K562 (cell line): Measurements from ENCODE around the gene PGGHG. TPM values are rescaled to one million over a fixed set of nuclear protein-coding genes. Genes with fewer than 3 reads are reported as not detected.

Experiments used
- ATAC-seq: fragments of 200-7000 bp; cut with Tn5 transposase; 3 replicates; pipeline ENCODE4 v1.9.1; 2020; ENCODE audit warnings: moderate library complexity
- BruUV-seq: library from RNA; stranded (reverse); fragments of 400-500 nt; replicated peaks from 2 replicates; lab custom pipeline; 2021; lab: Mats Ljungman, UMichigan
- CTCF ChIA-PET: fragments of 300-600 bp; formaldehyde crosslinking; extraction: SDS; loops from one replicate; lab custom pipeline; 2021; ENCODE audit warnings: low intra/inter-chr PET ratio; lab: Yijun Ruan, JAX
- POLR2A ChIA-PET: fragments of 300-600, 350-650 bp; sonication (Branson Sonifier 250); formaldehyde crosslinking; extraction: SDS; loops from one replicate; lab custom pipeline; 2021; ENCODE audit warnings: antibody characterized with exemption, inconsistent platforms; lab: Yijun Ruan, JAX
- DNase-seq, 4 experiments: peaks; one replicate each; pipeline versions ENCODE4 v3.0.0 to v3.0.0-alpha.2; 2011 to 2018; ENCODE audit warnings: low spot score in 3 of 4, mixed read lengths in 3 of 4; ENCODE audit errors: extremely low read depth in 1 of 4
- FAIRE-seq: peaks from 2 replicates; lab custom pipeline; 2011; peaks lifted over from hg19 to GRCh38; lab: Jason Lieb, UNC
- H2AFZ ChIP-seq: 2 replicates; pipeline ENCODE4 v1.6.0; 2011; ENCODE audit warnings: low read depth, low read length, control low read depth, inconsistent platforms
- H3K27ac ChIP-seq: fragments of 200-600 bp; 3 replicates; pipeline ENCODE4 v1.8.0; 2011; ENCODE audit warnings: low read depth, mild to moderate bottlenecking, control low read depth, inconsistent platforms, low read length, moderate library complexity, mixed read lengths; ENCODE audit errors: extremely low read depth
- H3K27me3 ChIP-seq, 2 experiments: fragments of 300-600 bp in 1 of 2; 2 replicates in 1 of 2; 3 replicates in 1 of 2; pipeline versions ENCODE4 v1.6.0 to v1.8.0; 2011; ENCODE audit warnings: inconsistent platforms in 2 of 2, low read length in 2 of 2, mild to moderate bottlenecking in 1 of 2, mixed read lengths in 1 of 2, moderate library complexity in 1 of 2; ENCODE audit not compliant: control insufficient read depth in 2 of 2, insufficient read depth in 2 of 2
- H3K36me3 ChIP-seq: fragments of 300-600 bp; 3 replicates; pipeline ENCODE4 v1.8.0; 2011; ENCODE audit warnings: mild to moderate bottlenecking, low read length, inconsistent platforms; ENCODE audit not compliant: control insufficient read depth, insufficient read depth
- H3K4me1 ChIP-seq, 2 experiments: fragments of 200-600 bp in 1 of 2; replicated peaks in 1 of 2; 2 replicates in 1 of 2; 3 replicates in 1 of 2; pipeline versions ENCODE4 v1.5.1 to v1.8.0; 2011; ENCODE audit warnings: inconsistent platforms in 2 of 2, low read length in 2 of 2, mild to moderate bottlenecking in 1 of 2, mixed read lengths in 1 of 2, moderate library complexity in 1 of 2; ENCODE audit not compliant: control insufficient read depth in 2 of 2, insufficient read depth in 2 of 2
- H3K4me2 ChIP-seq: 2 replicates; pipeline ENCODE4 v1.6.1; 2011; ENCODE audit warnings: low read length, control low read depth, inconsistent platforms, mixed read lengths; ENCODE audit not compliant: insufficient read depth
- H3K4me3 ChIP-seq: fragments of 200-600 bp; sonication (generic), shearing (Covaris generic); 2 replicates; pipeline ENCODE4 v1.5.1; 2016; ENCODE audit warnings: control low read depth, inconsistent platforms
- H3K79me2 ChIP-seq: fragments of 200-600 bp; 3 replicates; pipeline ENCODE4 v1.8.0; 2011; ENCODE audit warnings: low read length, inconsistent platforms; ENCODE audit not compliant: control insufficient read depth, insufficient read depth
- H3K9ac ChIP-seq, 2 experiments: 2 replicates each; pipeline versions ENCODE4 v1.6.0 to v1.6.1; 2011; ENCODE audit warnings: low read depth in 2 of 2, low read length in 2 of 2, control low read depth in 1 of 2, inconsistent platforms in 1 of 2, mild to moderate bottlenecking in 1 of 2, mixed read lengths in 1 of 2; ENCODE audit not compliant: insufficient read depth in 1 of 2
- H3K9me1 ChIP-seq: one replicate; pipeline ENCODE4 v1.6.0; 2011; ENCODE audit warnings: inconsistent platforms, mild to moderate bottlenecking, low read length, moderate library complexity; ENCODE audit not compliant: control insufficient read depth, insufficient read depth
- H3K9me3 ChIP-seq: replicated peaks from 2 replicates; pipeline ENCODE4 v1.5.1; 2011; ENCODE audit warnings: low read depth, low read length, inconsistent platforms; ENCODE audit not compliant: control insufficient read depth, insufficient read depth
- H4K20me1 ChIP-seq: replicated peaks from 2 replicates; pipeline ENCODE4 v1.6.1; 2011; ENCODE audit warnings: low read length, inconsistent platforms, mixed read lengths; ENCODE audit not compliant: control insufficient read depth, insufficient read depth
- CTCF ChIP-seq, 3 experiments: IDR thresholded peaks in 2 of 3; conservative IDR thresholded peaks in 1 of 3; 2 replicates each; pipeline ENCODE4 v1.5.1; 2011 to 2012; ENCODE audit warnings: low read length in 3 of 3, mild to moderate bottlenecking in 3 of 3, control low read depth in 2 of 3, improper control_type of control experiment in 1 of 3, inconsistent platforms in 1 of 3, low read depth in 1 of 3, mixed read lengths in 1 of 3, moderate library complexity in 1 of 3; ENCODE audit not compliant: insufficient read depth in 2 of 3
- DEAF1 ChIP-seq: fragments of 450-650 bp; formaldehyde crosslinking; IDR thresholded peaks from 2 replicates; pipeline ENCODE4 v1.4.0; 2020; ENCODE audit warnings: mild to moderate bottlenecking, moderate library complexity
- HDGF ChIP-seq: fragments of 450-650 bp; IDR thresholded peaks from 2 replicates; pipeline ENCODE4 v1.6.1; 2016
- PURB ChIP-seq: sonication (generic); formaldehyde crosslinking; IDR thresholded peaks from 2 replicates; pipeline ENCODE4 v1.9.0; 2021; ENCODE audit warnings: low read depth, mild to moderate bottlenecking, missing genetic modification reagents
- RB1 ChIP-seq: fragments of 450-650 bp; IDR thresholded peaks from 2 replicates; pipeline ENCODE4 v1.6.1; 2017; ENCODE audit warnings: low read depth, mild to moderate bottlenecking
- SMARCA5 ChIP-seq: fragments of 450-650 bp; IDR thresholded peaks from 2 replicates; pipeline ENCODE4 v1.6.1; 2016
- SUPT5H ChIP-seq: fragments of 450-650 bp; IDR thresholded peaks from 2 replicates; pipeline ENCODE4 v1.6.1; 2016
- XRCC5 ChIP-seq: fragments of 200-400 bp; formaldehyde crosslinking; IDR thresholded peaks from 2 replicates; pipeline ENCODE4 v1.6.1; 2017; ENCODE audit warnings: low read depth, mild to moderate bottlenecking, low read length
- ZFP36 ChIP-seq: fragments of 150-350 bp; IDR thresholded peaks from 2 replicates; pipeline ENCODE4 v1.6.1; 2018; ENCODE audit warnings: low read length, low read depth; ENCODE audit not compliant: partially characterized antibody
- WGBS: fragments of 100-300 bp; shearing (Covaris generic); methylation state at CpG from one replicate; pipeline ENCODE4 v1.1.6; 2016; ENCODE audit warnings: low coverage, mixed read lengths; ENCODE audit not compliant: insufficient coverage; ENCODE audit errors: missing lambda C conversion rate; 5-methylcytosine and 5-hydroxymethylcytosine counted together
- in situ Hi-C: fragments of 300-500 bp; cut with MboI; formaldehyde crosslinking; loops from 4 replicates; pipeline ENCODE4 v1.15.0; 2018; ENCODE audit warnings: inconsistent platforms, mixed read lengths
- intact Hi-C: fragments of 100-400 bp; cut with micrococcal nuclease; formaldehyde crosslinking; loops from 2 replicates; pipeline ENCODE4 v1.14.2; 2022
- polyA plus RNA-seq, 8 experiments: library from polyadenylated mRNA; depleted of rRNA in 4 of 8; stranded (reverse) in 5 of 8; unstranded in 3 of 8; fragments of >200 nt; fragmentation: Nextera tagmentation in 2 of 8; fragmentation: Illumina TruSeq in 1 of 8; extraction: Ambion mirVana in 2 of 8; extraction: Trizol in 1 of 8; gene quantifications; 2 replicates each; pipeline versions ENCODE4 v1.2.1 to v1.2.3, GENCODE V29; 2011 to 2014; ENCODE audit warnings: inconsistent platforms in 1 of 8, missing spikeins in 1 of 8
- total RNA-seq, 7 experiments: library from RNA; depleted of rRNA in 6 of 7; stranded (reverse); fragments of >200 nt in 6 of 7; fragmentation: Illumina TruSeq in 2 of 7; extraction: Trizol in 2 of 7; gene quantifications; 2 replicates each; pipeline versions ENCODE4 v1.2.1 to v1.2.3, GENCODE V29; 2011 to 2021; ENCODE audit warnings: low replicate concordance in 1 of 7
- TF ChIP-seq, protein P1 (sequence below), 2 experiments: fragments of 450-650 bp; formaldehyde crosslinking in 1 of 2; IDR thresholded peaks; 2 replicates each; pipeline versions ENCODE4 v1.4.0 to v1.6.1; 2014 to 2020; ENCODE audit warnings: mild to moderate bottlenecking in 2 of 2, borderline replicate concordance in 1 of 2, low read depth in 1 of 2

PGGHG gene
- total and polyA plus RNA-seq, 9 of the 15 experiments (the other 6 are each of a cell fraction or from before 2014, with no cell fraction given) = 0.38 to 85.1 (median 18.1) TPM

DNA sequence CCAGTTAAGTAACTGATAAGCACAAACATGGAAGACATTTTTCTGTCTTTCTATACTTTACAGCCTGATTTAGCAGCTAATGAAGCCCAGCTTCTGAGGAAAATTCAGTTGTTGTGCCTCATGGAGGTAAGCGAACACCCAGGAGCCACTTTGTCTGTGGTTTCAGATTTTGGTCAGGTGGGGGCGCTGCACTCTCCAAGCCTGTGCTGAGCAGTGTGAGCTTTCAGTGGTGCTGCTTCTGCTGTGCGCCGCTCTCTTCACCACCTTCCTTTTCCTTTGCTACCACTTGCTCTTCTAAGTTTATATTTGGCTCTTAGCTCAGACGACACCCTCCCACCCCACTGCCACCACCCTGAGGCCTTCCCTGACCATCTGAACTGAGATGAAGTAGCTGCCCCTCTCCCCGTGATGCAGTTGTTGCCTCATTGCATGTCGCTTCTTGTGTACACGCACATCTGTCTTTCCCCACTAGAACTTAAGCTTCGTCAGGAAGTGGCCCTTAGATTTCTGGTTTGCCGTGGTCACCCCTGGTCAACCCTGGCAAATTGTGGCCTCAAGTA is 38.1 kb upstream of the PGGHG start:
- in situ Hi-C loops (loop anchor here (5.0 kb wide), 1 partner anchor 106 kb away; no protein-coding TSS in a partner anchor), intact Hi-C loops (no loop called here)
- Histone ChIP-seq H2AFZ (no peak overlapping the region), H3K9me1 (no peaks in the 10 kb centered on the region), H4K20me1 (no peaks in the 10 kb centered on the region), H3K27ac (no peak overlapping the region), H3K9ac (no peak overlapping the region), H3K9me3 (no peaks in the 10 kb centered on the region), H3K4me1 (no peaks in the 10 kb centered on the region), H3K79me2 (no peaks in the 10 kb centered on the region), H3K4me3 (no peak overlapping the region), H3K27me3 (no peaks in the 10 kb centered on the region), H3K36me3 (peaks cover 80% of the 10 kb centered on the region), H3K4me2 (no peak overlapping the region)
- ATAC-seq (peak; percentile 97), FAIRE-seq (peak; percentile 82), DNase-seq (peak; percentile 48 to 76 (median 64))
- CTCF ChIA-PET = interaction anchor here (0.6 to 1.1 kb wide), 3 partner anchors 39 to 110 kb away, joined by 3 read pairs; no protein-coding TSS in a partner anchor
- BruUV-seq = no TSS peak
- POLR2A ChIA-PET = interaction anchor here (0.7 to 2.0 kb wide), 11 partner anchors 10 to 197 kb away, joined by 3 to 9 read pairs (median 3); partner anchors contain the start of genes BET1L, PSMD13 and RIC8A
- WGBS = 79% methylated on average over 8 of the region's 10 CpGs
- TF ChIP-seq XRCC5 (0 out of 2 replicates have a peak, but pooled peaks have one; percentile 62), DEAF1 (CRISPR knock-in tag) (peak; percentile 44), CTCF (IDR thresholded peaks at IDR 0.05 in 2 of 3, conservative IDR thresholded peaks at IDR 0.05 in 1 of 3; ENCODE audit: insufficient read depth in 2 of 3, low read depth in 1 of 3, low read length in 3 of 3) (peak; percentile 76 to 90 (median 83)), SUPT5H (no peak), HDGF (peak; percentile 90; the same call in 1 of the 2 replicates), SMARCA5 (0 out of 2 replicates have a peak, but pooled peaks have one; percentile 20), PURB (no peak), ZFP36 (peak; percentile 21), RB1 (peak; percentile 47; the same call in 1 of the 2 replicates)
- TF ChIP-seq, protein P1, sequence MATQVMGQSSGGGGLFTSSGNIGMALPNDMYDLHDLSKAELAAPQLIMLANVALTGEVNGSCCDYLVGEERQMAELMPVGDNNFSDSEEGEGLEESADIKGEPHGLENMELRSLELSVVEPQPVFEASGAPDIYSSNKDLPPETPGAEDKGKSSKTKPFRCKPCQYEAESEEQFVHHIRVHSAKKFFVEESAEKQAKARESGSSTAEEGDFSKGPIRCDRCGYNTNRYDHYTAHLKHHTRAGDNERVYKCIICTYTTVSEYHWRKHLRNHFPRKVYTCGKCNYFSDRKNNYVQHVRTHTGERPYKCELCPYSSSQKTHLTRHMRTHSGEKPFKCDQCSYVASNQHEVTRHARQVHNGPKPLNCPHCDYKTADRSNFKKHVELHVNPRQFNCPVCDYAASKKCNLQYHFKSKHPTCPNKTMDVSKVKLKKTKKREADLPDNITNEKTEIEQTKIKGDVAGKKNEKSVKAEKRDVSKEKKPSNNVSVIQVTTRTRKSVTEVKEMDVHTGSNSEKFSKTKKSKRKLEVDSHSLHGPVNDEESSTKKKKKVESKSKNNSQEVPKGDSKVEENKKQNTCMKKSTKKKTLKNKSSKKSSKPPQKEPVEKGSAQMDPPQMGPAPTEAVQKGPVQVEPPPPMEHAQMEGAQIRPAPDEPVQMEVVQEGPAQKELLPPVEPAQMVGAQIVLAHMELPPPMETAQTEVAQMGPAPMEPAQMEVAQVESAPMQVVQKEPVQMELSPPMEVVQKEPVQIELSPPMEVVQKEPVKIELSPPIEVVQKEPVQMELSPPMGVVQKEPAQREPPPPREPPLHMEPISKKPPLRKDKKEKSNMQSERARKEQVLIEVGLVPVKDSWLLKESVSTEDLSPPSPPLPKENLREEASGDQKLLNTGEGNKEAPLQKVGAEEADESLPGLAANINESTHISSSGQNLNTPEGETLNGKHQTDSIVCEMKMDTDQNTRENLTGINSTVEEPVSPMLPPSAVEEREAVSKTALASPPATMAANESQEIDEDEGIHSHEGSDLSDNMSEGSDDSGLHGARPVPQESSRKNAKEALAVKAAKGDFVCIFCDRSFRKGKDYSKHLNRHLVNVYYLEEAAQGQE (IDR thresholded peaks at IDR 0.05; ENCODE audit: borderline replicate concordance) = peak; percentile 72
- TF ChIP-seq, protein P1 (CRISPR knock-in tag; IDR thresholded peaks at IDR 0.05; ENCODE audit: low read depth) = no peak
